Nephron (organoid): Measurements from ENCODE around the gene LCN2.

Source experiments
- H3K27ac Mint-ChIP-seq, 3 experiments: 2 replicates each; pipeline ENCODE4 v1.8.0; 2020; ENCODE audit warnings: mixed read lengths in 3 of 3, mild to moderate bottlenecking in 2 of 3, moderate library complexity in 1 of 3
- H3K27me3 Mint-ChIP-seq: 2 replicates; pipeline ENCODE4 v1.8.0; 2021; ENCODE audit warnings: low read depth, mild to moderate bottlenecking, moderate library complexity, mixed read lengths
- H3K36me3 Mint-ChIP-seq: 2 replicates; pipeline ENCODE4 v1.8.0; 2020; ENCODE audit warnings: low read depth, mixed read lengths
- H3K4me1 Mint-ChIP-seq: 2 replicates; pipeline ENCODE4 v1.8.0; 2020; ENCODE audit warnings: mixed read lengths
- H3K4me3 Mint-ChIP-seq, 3 experiments: 2 replicates each; pipeline ENCODE4 v1.8.0; 2020; ENCODE audit warnings: mild to moderate bottlenecking in 3 of 3, mixed read lengths in 3 of 3, moderate library complexity in 2 of 3
- H3K9me3 Mint-ChIP-seq: 2 replicates; pipeline ENCODE4 v1.8.0; 2020; ENCODE audit warnings: mixed read lengths
- CTCF ChIP-seq, 3 experiments: fragments of 200-600 bp; sonication (generic); IDR thresholded peaks; one replicate each; pipeline ENCODE4 v1.5.0; 2021; ENCODE audit warnings: antibody characterized with exemption in 3 of 3; ENCODE audit not compliant: unreplicated experiment in 3 of 3

Gene LCN2

GRCh38 chr9:128138001-128138400, 11.3 kb upstream of the LCN2 start:
- no peaks in the 10 kb centered on the region for H3K36me3 Mint-ChIP-seq
- H3K27me3 Mint-ChIP-seq: peaks cover 4% of the 10 kb centered on the region
- H3K4me1 Mint-ChIP-seq: peaks cover 30% of the 10 kb centered on the region
- TF ChIP-seq CTCF (IDR thresholded peaks at IDR 0.05; ENCODE audit: unreplicated experiment in 3 of 3): no peak
- peak overlapping the region in 2 of 3 experiments; percentile 32 to 56 for H3K27ac Mint-ChIP-seq
- H3K4me3 Mint-ChIP-seq: no peak overlapping the region
- H3K9me3 Mint-ChIP-seq: peaks cover 2% of the 10 kb centered on the region

GRCh38 chr9:128139621-128140020, 9.6 kb upstream of the LCN2 start:
- Mint-ChIP-seq H3K27ac (peak overlapping the region in 2 of 3 experiments; percentile 79 to 94), H3K4me1 (peaks cover 34% of the 10 kb centered on the region), H3K9me3 (no peaks in the 10 kb centered on the region), H3K36me3 (no peaks in the 10 kb centered on the region), H3K4me3 (no peak overlapping the region), H3K27me3 (peaks cover 4% of the 10 kb centered on the region)
- no peak for TF ChIP-seq CTCF (IDR thresholded peaks at IDR 0.05; ENCODE audit: unreplicated experiment in 3 of 3)

- H3K36me3 Mint-ChIP-seq: no peaks in the 10 kb centered on the region
- no peak for TF ChIP-seq CTCF (IDR thresholded peaks at IDR 0.05; ENCODE audit: unreplicated experiment in 3 of 3)
- peak overlapping the region in 1 of 3 experiments; percentile 79 for H3K27ac Mint-ChIP-seq
- no peaks in the 10 kb centered on the region for H3K9me3 Mint-ChIP-seq
- H3K4me3 Mint-ChIP-seq: no peak overlapping the region
- peaks cover 4% of the 10 kb centered on the region for H3K27me3 Mint-ChIP-seq
- peaks cover 37% of the 10 kb centered on the region for H3K4me1 Mint-ChIP-seq
These were observed 7.6 kb upstream of the LCN2 start for GRCh38 chr9:128141604-128142003.

GRCh38 chr9:128142061-128142460, 7.2 kb upstream of the LCN2 start:
- H3K9me3 Mint-ChIP-seq: no peaks in the 10 kb centered on the region
- H3K27ac Mint-ChIP-seq: peak overlapping the region in 2 of 3 experiments; percentile 28 to 66
- no peaks in the 10 kb centered on the region for H3K36me3 Mint-ChIP-seq
- TF ChIP-seq CTCF (IDR thresholded peaks at IDR 0.05; ENCODE audit: unreplicated experiment in 3 of 3): no peak
- peaks cover 4% of the 10 kb centered on the region for H3K27me3 Mint-ChIP-seq
- peaks cover 36% of the 10 kb centered on the region for H3K4me1 Mint-ChIP-seq
- no peak overlapping the region for H3K4me3 Mint-ChIP-seq

GRCh38 chr9:128142596-128142995, 6.7 kb upstream of the LCN2 start:
- H3K27me3 Mint-ChIP-seq: peaks cover 4% of the 10 kb centered on the region
- no peak overlapping the region for H3K27ac Mint-ChIP-seq
- H3K9me3 Mint-ChIP-seq: no peaks in the 10 kb centered on the region
- peaks cover 32% of the 10 kb centered on the region for H3K4me1 Mint-ChIP-seq
- no peak overlapping the region for H3K4me3 Mint-ChIP-seq
- no peaks in the 10 kb centered on the region for H3K36me3 Mint-ChIP-seq
- TF ChIP-seq CTCF (IDR thresholded peaks at IDR 0.05; ENCODE audit: unreplicated experiment in 3 of 3): no peak

GRCh38 chr9:128143525-128144238, 5.6 kb upstream of the LCN2 start:
- H3K36me3 Mint-ChIP-seq: no peaks in the 10 kb centered on the region
- H3K4me3 Mint-ChIP-seq: no peak overlapping the region
- H3K27ac Mint-ChIP-seq: peak overlapping the region in 2 of 3 experiments; percentile 63 to 74
- TF ChIP-seq CTCF (IDR thresholded peaks at IDR 0.05; ENCODE audit: unreplicated experiment in 3 of 3): no peak
- H3K9me3 Mint-ChIP-seq: no peaks in the 10 kb centered on the region
- H3K4me1 Mint-ChIP-seq: peaks cover 27% of the 10 kb centered on the region
- peaks cover 4% of the 10 kb centered on the region for H3K27me3 Mint-ChIP-seq
